B cell (primary cell): ENCODE data around the gene RP2. TPM values are rescaled to one million over a fixed set of nuclear protein-coding genes. Genes with fewer than 3 reads are reported as not detected.
A peak's percentile ranks its signal among the peaks of the same experiment; 100 is the strongest.

ENCODE experiments used
- ATAC-seq: fragments of 200-7000 bp; cut with Tn5 transposase; one replicate; pipeline ENCODE4 v1.10.0; 2021; ENCODE audit warnings: low read depth, mild to moderate bottlenecking, moderate number of reproducible peaks, moderate library complexity
- CTCF ChIA-PET: fragments of 350-600 bp; sonication (Branson Sonifier 250); formaldehyde crosslinking; loops from one replicate; lab custom pipeline; 2021; ENCODE audit warnings: antibody characterized with exemption, inconsistent platforms; lab: Charles Lee
- POLR2A ChIA-PET: fragments of 350-600 bp; sonication (Branson Sonifier 250); formaldehyde crosslinking; loops from one replicate; lab custom pipeline; 2021; ENCODE audit warnings: antibody characterized with exemption; lab: Charles Lee
- DNase-seq: peaks from one replicate; pipeline ENCODE4 v3.0.0; 2013
- H2AFZ ChIP-seq: 2 replicates; pipeline ENCODE4 v1.6.1; 2012; ENCODE audit warnings: mild to moderate bottlenecking, low read depth, low read length; ENCODE audit not compliant: insufficient read depth, poor library complexity, severe bottlenecking
- H3K27ac ChIP-seq, 2 donors: 1 replicate in 1 of 2; 2 replicates in 1 of 2; pipeline ENCODE4 v1.5.1; 2012 to 2013; ENCODE audit warnings: low read length in 2 of 2, mild to moderate bottlenecking in 2 of 2, moderate library complexity in 1 of 2
- H3K27me3 ChIP-seq, 4 experiments: fragments of 200-600 bp in 1 of 4; sonication (generic) in 1 of 4; replicated peaks in 1 of 4; 1 replicate in 2 of 4; 2 replicates in 2 of 4; pipeline versions ENCODE4 v1.6.1 to v1.7.0; 2013 to 2016; ENCODE audit warnings: low read length in 3 of 4, mild to moderate bottlenecking in 2 of 4, mixed read lengths in 1 of 4, moderate library complexity in 1 of 4; ENCODE audit not compliant: insufficient read depth in 4 of 4, control insufficient read depth in 3 of 4; ENCODE audit errors: control extremely low read depth in 1 of 4
- H3K36me3 ChIP-seq, 2 experiments: replicated peaks in 1 of 2; 1 replicate in 1 of 2; 2 replicates in 1 of 2; pipeline versions ENCODE4 v1.6.1 to v1.7.1; 2013; ENCODE audit warnings: low read length in 1 of 2; ENCODE audit not compliant: insufficient read depth in 2 of 2, control insufficient read depth in 1 of 2; ENCODE audit errors: control extremely low read depth in 1 of 2, extremely low read depth in 1 of 2
- H3K4me1 ChIP-seq, 2 donors: fragments of 200-600 bp in 1 of 2; sonication (generic) in 1 of 2; 1 replicate in 1 of 2; 2 replicates in 1 of 2; pipeline versions ENCODE4 v1.5.1 to v1.6.1; 2013 to 2017; ENCODE audit warnings: low read length in 2 of 2; ENCODE audit not compliant: control insufficient read depth in 2 of 2, insufficient read depth in 2 of 2
- H3K4me2 ChIP-seq: replicated peaks from 2 replicates; pipeline ENCODE3; 2012; ENCODE audit warnings: mild to moderate bottlenecking, low read depth, low read length; ENCODE audit not compliant: poor library complexity, severe bottlenecking
- H3K4me3 ChIP-seq, 5 experiments: fragments of 200-600 bp in 1 of 5; sonication (generic) in 1 of 5; 1 replicate in 3 of 5; 2 replicates in 2 of 5; pipeline versions ENCODE4 v1.5.1 to v1.7.0; 2011 to 2016; ENCODE audit warnings: low read length in 4 of 5, mild to moderate bottlenecking in 4 of 5, low read depth in 2 of 5, control low read depth in 1 of 5, moderate library complexity in 1 of 5; ENCODE audit not compliant: insufficient read depth in 1 of 5; ENCODE audit errors: control extremely low read depth in 1 of 5, extremely low read depth in 1 of 5
- H3K79me2 ChIP-seq: fragments of 200-600 bp; sonication (generic); one replicate; pipeline ENCODE4 v1.6.0; 2016; ENCODE audit warnings: low read length; ENCODE audit not compliant: control insufficient read depth, insufficient read depth
- H3K9ac ChIP-seq: fragments of 200-600 bp; sonication (generic); 2 replicates; pipeline ENCODE4 v1.6.1; 2017; ENCODE audit warnings: mild to moderate bottlenecking, low read length, moderate library complexity
- H3K9me3 ChIP-seq, 3 donors: one replicate each; pipeline versions ENCODE4 v1.6.1 to v1.7.1; 2013; ENCODE audit warnings: low read length in 2 of 3; ENCODE audit not compliant: control insufficient read depth in 2 of 3, insufficient read depth in 1 of 3; ENCODE audit errors: control extremely low read depth in 1 of 3
- H4K20me1 ChIP-seq: 2 replicates; pipeline ENCODE4 v1.6.0; 2012; ENCODE audit warnings: mild to moderate bottlenecking, low read length; ENCODE audit not compliant: insufficient read depth, control insufficient read depth, poor library complexity, severe bottlenecking
- H3K27ac Mint-ChIP-seq: one replicate; pipeline ENCODE4 v1.8.0; 2021; ENCODE audit warnings: mixed read lengths
- H3K27me3 Mint-ChIP-seq: one replicate; pipeline ENCODE4 v1.8.0; 2021; ENCODE audit warnings: mixed read lengths
- H3K4me1 Mint-ChIP-seq: one replicate; pipeline ENCODE4 v1.8.0; 2021; ENCODE audit warnings: mixed read lengths
- H3K4me3 Mint-ChIP-seq: one replicate; pipeline ENCODE4 v1.8.0; 2021; ENCODE audit warnings: mixed read lengths
- H3K9me3 Mint-ChIP-seq: one replicate; pipeline ENCODE4 v1.8.0; 2022; ENCODE audit warnings: mixed read lengths; ENCODE audit not compliant: insufficient read depth
- EZH2 ChIP-seq: IDR thresholded peaks from 2 replicates; pipeline ENCODE4 v1.6.1; 2012; ENCODE audit warnings: borderline replicate concordance, low read depth, mild to moderate bottlenecking, moderate library complexity, low read length; ENCODE audit not compliant: insufficient read depth, poor library complexity, severe bottlenecking
- WGBS: methylation state at CpG from one replicate; pipeline ENCODE4 v1.1.5; 2013; ENCODE audit warnings: missing lambda C conversion rate; ENCODE audit not compliant: insufficient coverage; 5-methylcytosine and 5-hydroxymethylcytosine counted together
- intact Hi-C: fragments of 100-400 bp; cut with micrococcal nuclease; formaldehyde crosslinking; loops from one replicate; pipeline ENCODE4 v1.10.0; 2022
- polyA plus RNA-seq: library from polyadenylated mRNA; depleted of rRNA; stranded (reverse); fragments of >200 nt; gene quantifications from 2 replicates; pipeline ENCODE4 v1.2.3, GENCODE V29; 2012
- total RNA-seq, 2 donors: library from RNA; stranded (reverse); fragments of 120-200 nt in 1 of 2; gene quantifications; 1 replicate in 1 of 2; 2 replicates in 1 of 2; pipeline versions ENCODE4 v1.2.3 to v1.2.4, GENCODE V29; 2013 to 2022
- TF ChIP-seq, protein P1 (sequence below): fragments of 200-600 bp; IDR thresholded peaks from one replicate; pipeline ENCODE4 v1.8.0; 2022; ENCODE audit warnings: antibody characterized with exemption, mild to moderate bottlenecking

Gene RP2
- total and polyA plus RNA-seq, 2 donors (not counting 1 experiment from before 2014, with no cell fraction given): 5.5 to 14.9 TPM

DNA sequence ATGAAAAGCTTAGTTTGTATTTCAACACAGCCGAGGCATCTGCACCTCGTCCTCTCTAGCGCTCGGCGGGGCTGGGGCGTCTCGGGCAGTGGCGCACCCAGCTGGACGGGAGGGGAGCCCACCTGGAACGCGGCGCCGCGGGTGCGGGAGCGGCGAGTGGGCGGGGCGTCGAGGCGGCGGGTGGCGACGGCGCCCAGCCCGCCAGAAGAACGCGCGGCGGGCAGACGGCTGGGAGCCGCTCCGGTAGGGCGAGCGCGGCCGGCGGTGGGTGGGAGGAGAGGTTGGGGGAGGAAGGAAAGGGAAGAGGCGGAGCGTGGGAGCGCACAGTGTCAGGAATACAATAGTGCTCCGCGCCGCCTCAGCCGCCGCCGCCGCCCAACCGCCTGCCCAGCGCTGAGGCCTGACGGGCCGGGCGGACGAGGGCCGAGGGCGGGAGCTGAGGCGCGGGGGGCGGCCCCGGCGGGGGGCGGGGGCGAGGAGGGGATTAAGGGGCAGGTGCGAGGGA lies 75.3 kb downstream of the RP2 start, which contains the start of gene JADE3:
Gene JADE3 (plus strand): TSS at position 324 of the 505 bp plus-strand sequence. CDS start 72,474 bp downstream, outside the sequence.
- peak within 1 kb of the TSS; percentile 77 for H3K4me2 ChIP-seq
- Mint-ChIP-seq H3K4me1 (peaks cover 28% of the 10 kb centered on the region), H3K27me3 (no peaks in the 10 kb centered on the region), H3K9me3 (no peaks in the 10 kb centered on the region), H3K27ac (peak within 1 kb of the TSS; percentile 78), H3K4me3 (peak within 1 kb of the TSS; percentile 93)
- ChIA-PET POLR2A (interaction anchor here (1.0 to 1.5 kb wide), 3 partner anchors 8 to 233 kb away, joined by 3 to 4 read pairs (median 3); partner anchors contain the start of gene RBM10), CTCF (interaction anchor here (0.6 to 4.4 kb wide), 15 partner anchors 9 to 119 kb away, joined by 3 to 31 read pairs (median 4); no protein-coding TSS in a partner anchor)
- peaks cover 5 to 22% of the 10 kb centered on the region in 2 donors for H3K4me1 ChIP-seq
- H4K20me1 ChIP-seq: no peaks in the 10 kb centered on the region
- H3K27ac ChIP-seq: peak within 1 kb of the TSS in 1 of 2 donors; percentile 36
- H3K79me2 ChIP-seq: peaks cover 36% of the 10 kb centered on the region
- DNase-seq: peak; percentile 76
- TF ChIP-seq, protein P1, sequence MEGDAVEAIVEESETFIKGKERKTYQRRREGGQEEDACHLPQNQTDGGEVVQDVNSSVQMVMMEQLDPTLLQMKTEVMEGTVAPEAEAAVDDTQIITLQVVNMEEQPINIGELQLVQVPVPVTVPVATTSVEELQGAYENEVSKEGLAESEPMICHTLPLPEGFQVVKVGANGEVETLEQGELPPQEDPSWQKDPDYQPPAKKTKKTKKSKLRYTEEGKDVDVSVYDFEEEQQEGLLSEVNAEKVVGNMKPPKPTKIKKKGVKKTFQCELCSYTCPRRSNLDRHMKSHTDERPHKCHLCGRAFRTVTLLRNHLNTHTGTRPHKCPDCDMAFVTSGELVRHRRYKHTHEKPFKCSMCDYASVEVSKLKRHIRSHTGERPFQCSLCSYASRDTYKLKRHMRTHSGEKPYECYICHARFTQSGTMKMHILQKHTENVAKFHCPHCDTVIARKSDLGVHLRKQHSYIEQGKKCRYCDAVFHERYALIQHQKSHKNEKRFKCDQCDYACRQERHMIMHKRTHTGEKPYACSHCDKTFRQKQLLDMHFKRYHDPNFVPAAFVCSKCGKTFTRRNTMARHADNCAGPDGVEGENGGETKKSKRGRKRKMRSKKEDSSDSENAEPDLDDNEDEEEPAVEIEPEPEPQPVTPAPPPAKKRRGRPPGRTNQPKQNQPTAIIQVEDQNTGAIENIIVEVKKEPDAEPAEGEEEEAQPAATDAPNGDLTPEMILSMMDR: no peak
- no peak for TF ChIP-seq EZH2
- no peaks in the 10 kb centered on the region for H3K27me3 ChIP-seq
- peak within 1 kb of the TSS; percentile 62 for H2AFZ ChIP-seq
- 1% methylated on average over 22 of the region's 64 CpGs for WGBS
- ATAC-seq: peak; percentile 73
- no peaks in the 10 kb centered on the region for H3K9me3 ChIP-seq
- H3K4me3 ChIP-seq: peak within 1 kb of the TSS; percentile 33 to 70 (median 66)
- H3K36me3 ChIP-seq: no peaks in the 10 kb centered on the region
- intact Hi-C loops: loop anchor here (2.0 to 5.0 kb wide), 3 partner anchors 23 to 57 kb away; no protein-coding TSS in a partner anchor
- peak within 1 kb of the TSS; percentile 64 for H3K9ac ChIP-seq
